Colonic mucosa (tissue), 4 donors: ENCODE results near the gene KCNJ1. TPM values are rescaled to one million over a fixed set of nuclear protein-coding genes. Genes with fewer than 3 reads are reported as not detected.

Source experiments
- DNase-seq: peaks from one replicate; pipeline ENCODE4 v3.0.0-alpha.2; 2020
- H3K27ac ChIP-seq: fragments of 200-600 bp; one replicate; pipeline ENCODE4 v1.8.0; 2021
- H3K27me3 ChIP-seq: fragments of 200-600 bp; one replicate; pipeline ENCODE4 v1.8.0; 2021
- H3K36me3 ChIP-seq: fragments of 200-600 bp; one replicate; pipeline ENCODE4 v1.8.0; 2021
- H3K4me1 ChIP-seq: fragments of 200-600 bp; one replicate; pipeline ENCODE4 v1.8.0; 2021; ENCODE audit warnings: mild to moderate bottlenecking
- H3K4me3 ChIP-seq: fragments of 200-600 bp; one replicate; pipeline ENCODE4 v1.8.0; 2021
- H3K9ac ChIP-seq, 2 donors: one replicate each; pipeline ENCODE4 v1.7.0; 2013; ENCODE audit warnings: control low read depth in 2 of 2, low read depth in 2 of 2, low read length in 2 of 2
- H3K9me3 ChIP-seq: fragments of 200-600 bp; one replicate; pipeline ENCODE4 v1.8.0; 2021
- CTCF ChIP-seq: fragments of 200-600 bp; IDR thresholded peaks from one replicate; pipeline ENCODE4 v1.8.0; 2022; ENCODE audit warnings: antibody characterized with exemption, mild to moderate bottlenecking
- intact Hi-C: fragments of 100-400 bp; cut with DNase I; formaldehyde crosslinking; loops from one replicate; pipeline ENCODE4 v1.14.1; 2022
- total RNA-seq, 2 donors: library from RNA; stranded (reverse); fragmentation: NEBNext Ultra II Directional in 1 of 2; extraction: Animal tissue kit (Norgen Biotek cat#: 25700) in 1 of 2; gene quantifications; one replicate each; pipeline ENCODE4 v1.2.1, GENCODE V29; 2021
- donor health status: healthy.
- donor health status: DM: no; HTN: no; CAD: no.
- donor health status: DM: no; HTN: no; CAD: no.

The KCNJ1 gene
- total RNA-seq, 2 donors from 2014 or later = not detected

DNA sequence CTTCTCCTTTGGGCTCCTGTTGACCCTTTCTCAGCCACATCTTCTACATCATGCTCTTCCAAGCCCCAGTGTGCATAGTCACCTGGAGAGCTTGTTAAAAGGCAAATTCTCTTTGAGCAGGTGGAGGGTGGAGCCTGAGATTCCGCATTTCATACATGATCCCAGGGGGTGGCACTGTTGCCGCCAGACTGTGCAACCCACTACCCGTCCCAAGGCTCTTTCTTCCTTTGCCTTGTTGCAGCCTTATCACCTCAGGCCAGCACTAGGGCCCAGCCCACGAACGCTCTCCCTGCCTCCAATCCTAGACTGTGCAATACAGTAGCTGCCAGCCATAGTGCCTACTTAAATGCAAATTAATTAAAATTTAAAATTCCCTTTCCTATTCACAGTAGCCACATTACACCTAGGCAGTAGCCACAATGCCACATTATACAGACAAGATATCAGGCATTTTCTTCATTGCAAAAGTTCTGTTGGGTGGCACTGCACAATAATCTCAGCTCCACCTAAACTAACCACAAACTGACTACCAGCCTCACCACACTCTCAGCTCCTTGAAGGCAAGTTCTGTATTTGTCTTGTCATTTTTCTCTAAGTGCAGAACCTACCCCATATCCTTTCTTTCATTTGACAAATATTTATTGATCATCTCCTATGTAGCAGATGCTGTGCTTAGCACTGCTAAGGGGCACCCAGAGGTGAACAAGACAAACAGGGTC lies 19.5 kb upstream of the KCNJ1 start:
- Histone ChIP-seq H3K9ac (no peak overlapping the region), H3K36me3 (no peaks in the 10 kb centered on the region), H3K27me3 (peaks cover 18% of the 10 kb centered on the region), H3K27ac (no peak overlapping the region), H3K4me1 (peaks cover 6% of the 10 kb centered on the region), H3K4me3 (no peak overlapping the region), H3K9me3 (no peaks in the 10 kb centered on the region)
- peak; percentile 32 for DNase-seq
- peak; percentile 16 for TF ChIP-seq CTCF
- intact Hi-C loops = loop anchor here (10.0 kb wide), 1 partner anchor 228 kb away; no protein-coding TSS in a partner anchor

- TF ChIP-seq CTCF = peak; percentile 68
- Histone ChIP-seq H3K9ac (no peak overlapping the region), H3K9me3 (no peaks in the 10 kb centered on the region), H3K27ac (no peak overlapping the region), H3K27me3 (peaks cover 8% of the 10 kb centered on the region), H3K4me1 (no peaks in the 10 kb centered on the region), H3K4me3 (no peak overlapping the region), H3K36me3 (no peaks in the 10 kb centered on the region)
- intact Hi-C loops = loop anchor here (2.0 to 10.0 kb wide), 2 partner anchors 72 to 230 kb away; no protein-coding TSS in a partner anchor
- DNase-seq = peak; percentile 80
Measured at GRCh38 chr11:128884703-128885338, 17.7 kb upstream of the KCNJ1 start.

DNA sequence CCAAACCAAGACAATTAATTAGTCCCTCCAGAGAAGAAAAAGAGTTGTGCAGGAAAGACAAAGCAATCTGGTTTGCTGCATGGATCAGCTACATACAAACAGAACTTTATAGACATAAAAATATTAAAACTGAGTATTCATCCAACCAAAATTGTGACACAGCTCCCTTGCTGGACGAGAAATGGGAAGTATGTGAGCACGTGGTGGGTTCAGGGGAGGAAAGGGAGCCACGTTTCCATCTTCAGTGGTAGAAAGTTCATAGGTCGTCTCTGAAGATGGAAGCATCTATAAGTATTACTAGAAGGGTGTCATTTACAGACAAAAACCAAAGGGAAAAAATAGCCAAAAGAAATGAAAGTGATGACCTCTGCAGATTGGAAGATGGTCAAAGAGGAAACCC lies 17.0 kb upstream of the KCNJ1 start:
- Histone ChIP-seq H3K9ac (no peak overlapping the region), H3K9me3 (no peaks in the 10 kb centered on the region), H3K4me1 (no peaks in the 10 kb centered on the region), H3K27me3 (peaks cover under 1% of the 10 kb centered on the region), H3K4me3 (no peak overlapping the region), H3K36me3 (no peaks in the 10 kb centered on the region), H3K27ac (no peak overlapping the region)
- TF ChIP-seq CTCF = no peak
- no peak for DNase-seq
- intact Hi-C loops = loop anchor here (2.0 to 10.0 kb wide), 2 partner anchors 73 to 231 kb away; no protein-coding TSS in a partner anchor

GRCh38 chr11:128882451-128882850 lies 15.4 kb upstream of the KCNJ1 start:
- no peak for TF ChIP-seq CTCF
- intact Hi-C loops = loop anchor here (10.0 kb wide), 1 partner anchor 232 kb away; no protein-coding TSS in a partner anchor

GRCh38 chr11:128881221-128881620 lies 14.1 kb upstream of the KCNJ1 start:
- intact Hi-C loops = loop anchor here (10.0 kb wide), 1 partner anchor 234 kb away; no protein-coding TSS in a partner anchor
- TF ChIP-seq CTCF = no peak
- DNase-seq = no peak
- Histone ChIP-seq H3K27ac (no peak overlapping the region), H3K27me3 (no peaks in the 10 kb centered on the region), H3K4me3 (no peak overlapping the region), H3K4me1 (no peaks in the 10 kb centered on the region), H3K9me3 (no peaks in the 10 kb centered on the region), H3K9ac (no peak overlapping the region), H3K36me3 (no peaks in the 10 kb centered on the region)

More at GRCh38 chr11:128882451-128882850, 15.4 kb upstream of the KCNJ1 start:
- H3K27me3 ChIP-seq = no peaks in the 10 kb centered on the region
- no peak overlapping the region for H3K4me3 ChIP-seq
- no peak overlapping the region for H3K9ac ChIP-seq
- H3K27ac ChIP-seq = no peak overlapping the region
- no peak for DNase-seq
- H3K4me1 ChIP-seq = no peaks in the 10 kb centered on the region
- H3K36me3 ChIP-seq = no peaks in the 10 kb centered on the region
- no peaks in the 10 kb centered on the region for H3K9me3 ChIP-seq
